Esophagus muscularis mucosa (tissue), 4 donors: ENCODE measurements around the gene SULF2.

Source experiments
- EP300 ChIP-seq: sonication (generic); formaldehyde crosslinking; IDR thresholded peaks from one replicate; pipeline ENCODE4 v1.6.1; 2017; ENCODE audit warnings: antibody characterized with exemption
- POLR2AphosphoS5 ChIP-seq, 2 donors: sonication (generic); formaldehyde crosslinking; IDR thresholded peaks; one replicate each; pipeline ENCODE4 v1.6.1; 2017; ENCODE audit warnings: antibody characterized with exemption in 2 of 2
- TF ChIP-seq, protein P1 (sequence below), 3 experiments: fragments of 200-600 bp in 2 of 3; fragments of 450-650 bp in 1 of 3; sonication (generic) in 2 of 3; IDR thresholded peaks; one replicate each; pipeline ENCODE4 v1.5.1; 2017 to 2019; ENCODE audit warnings: antibody characterized with exemption in 3 of 3, mild to moderate bottlenecking in 2 of 3, moderate library complexity in 1 of 3

- TF ChIP-seq, protein P1, sequence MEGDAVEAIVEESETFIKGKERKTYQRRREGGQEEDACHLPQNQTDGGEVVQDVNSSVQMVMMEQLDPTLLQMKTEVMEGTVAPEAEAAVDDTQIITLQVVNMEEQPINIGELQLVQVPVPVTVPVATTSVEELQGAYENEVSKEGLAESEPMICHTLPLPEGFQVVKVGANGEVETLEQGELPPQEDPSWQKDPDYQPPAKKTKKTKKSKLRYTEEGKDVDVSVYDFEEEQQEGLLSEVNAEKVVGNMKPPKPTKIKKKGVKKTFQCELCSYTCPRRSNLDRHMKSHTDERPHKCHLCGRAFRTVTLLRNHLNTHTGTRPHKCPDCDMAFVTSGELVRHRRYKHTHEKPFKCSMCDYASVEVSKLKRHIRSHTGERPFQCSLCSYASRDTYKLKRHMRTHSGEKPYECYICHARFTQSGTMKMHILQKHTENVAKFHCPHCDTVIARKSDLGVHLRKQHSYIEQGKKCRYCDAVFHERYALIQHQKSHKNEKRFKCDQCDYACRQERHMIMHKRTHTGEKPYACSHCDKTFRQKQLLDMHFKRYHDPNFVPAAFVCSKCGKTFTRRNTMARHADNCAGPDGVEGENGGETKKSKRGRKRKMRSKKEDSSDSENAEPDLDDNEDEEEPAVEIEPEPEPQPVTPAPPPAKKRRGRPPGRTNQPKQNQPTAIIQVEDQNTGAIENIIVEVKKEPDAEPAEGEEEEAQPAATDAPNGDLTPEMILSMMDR (IDR thresholded peaks at IDR 0.05), result no peak
- TF ChIP-seq EP300, result no peak
- no peak for TF ChIP-seq POLR2AphosphoS5 (IDR thresholded peaks at IDR 0.05)
Observed at GRCh38 chr20:47757145-47758035, 27.9 kb downstream of the SULF2 start.
